Islet precursor cell (in vitro differentiated cells): Measurements from ENCODE around the gene ARMC7.
A peak's percentile ranks its signal among the peaks of the same experiment; 100 is the strongest.
"Not testable (repeated sequence)": the region's sequence is repeated elsewhere in the genome, so short reads cannot be mapped to it uniquely, and the experiment has no call there.

Experiments
- DNase-seq: peaks from one replicate; pipeline ENCODE4 v3.0.0-alpha.2; 2018

Gene ARMC7

GRCh38 chr17:75109407-75110233, at the start of gene ARMC7:
Gene ARMC7 (plus strand): TSS chr17:75109969. CDS start chr17:75110289, 320 bp downstream.
- DNase-seq = peak; percentile 98

- no peak for DNase-seq
Observed at GRCh38 chr17:75060434-75061054, 49.2 kb upstream of the ARMC7 start.

- no peak for DNase-seq
Observed at GRCh38 chr17:75061055-75061438, 48.7 kb upstream of the ARMC7 start.

GRCh38 chr17:75061618-75062017, 48.2 kb upstream of the ARMC7 start:
- DNase-seq = no peak

- no peak for DNase-seq
Observed at GRCh38 chr17:75063201-75063600, 46.6 kb upstream of the ARMC7 start.

GRCh38 chr17:75063626-75064025, 46.1 kb upstream of the ARMC7 start:
- no peak for DNase-seq

- DNase-seq = no peak
Observed at GRCh38 chr17:75064040-75064439, 45.7 kb upstream of the ARMC7 start.

- DNase-seq = no peak
Observed at GRCh38 chr17:75064460-75064859, 45.3 kb upstream of the ARMC7 start.

- no peak for DNase-seq
Observed at GRCh38 chr17:75064867-75065561, 44.8 kb upstream of the ARMC7 start.

- DNase-seq = no peak
Observed at GRCh38 chr17:75065562-75066151, 44.1 kb upstream of the ARMC7 start.

GRCh38 chr17:75067856-75068255, 41.9 kb upstream of the ARMC7 start:
- DNase-seq = peak; percentile 61

- DNase-seq = no peak
Observed at GRCh38 chr17:75068750-75069149, 41.0 kb upstream of the ARMC7 start.

GRCh38 chr17:75069783-75070182, 40.0 kb upstream of the ARMC7 start:
- no peak for DNase-seq

GRCh38 chr17:75071478-75072271, 38.1 kb upstream of the ARMC7 start:
- not testable (repeated sequence) for DNase-seq

GRCh38 chr17:75072909-75073308, 36.9 kb upstream of the ARMC7 start:
- not testable (repeated sequence) for DNase-seq

GRCh38 chr17:75073618-75074047, 36.1 kb upstream of the ARMC7 start:
- DNase-seq = no peak

GRCh38 chr17:75074532-75074931, 35.2 kb upstream of the ARMC7 start:
- peak; percentile 71 for DNase-seq

GRCh38 chr17:75075597-75076336, 34.0 kb upstream of the ARMC7 start:
- no peak for DNase-seq

GRCh38 chr17:75077072-75077495, 32.7 kb upstream of the ARMC7 start:
- DNase-seq = peak; percentile 75

GRCh38 chr17:75077496-75078283, 32.1 kb upstream of the ARMC7 start:
- no peak for DNase-seq
